H9 (cell line): ENCODE measurements around the gene NKX1-2. TPM values are rescaled to one million over a fixed set of nuclear protein-coding genes. Genes with fewer than 3 reads are reported as not detected.
A peak's percentile ranks its signal among the peaks of the same experiment; 100 is the strongest.

Source experiments
- DNase-seq: peaks from one replicate; pipeline ENCODE4 v3.0.0-alpha.2; 2017
- H2AFZ ChIP-seq: one replicate; pipeline ENCODE4 v1.6.1; 2013; ENCODE audit warnings: mild to moderate bottlenecking, low read length, control low read depth, moderate library complexity
- H2AK5ac ChIP-seq: 2 replicates; pipeline ENCODE4 v1.6.1; 2013; ENCODE audit warnings: low read length, control low read depth, mixed read lengths; ENCODE audit not compliant: insufficient read length
- H2BK120ac ChIP-seq: one replicate; pipeline ENCODE4 v1.6.1; 2013; ENCODE audit warnings: low read depth, mild to moderate bottlenecking, low read length, control low read depth, inconsistent platforms; ENCODE audit not compliant: poor library complexity, severe bottlenecking
- H2BK12ac ChIP-seq: 2 replicates; pipeline ENCODE4 v1.6.1; 2013; ENCODE audit warnings: low read length, control low read depth, mixed read lengths, low read depth; ENCODE audit not compliant: insufficient read length
- H2BK15ac ChIP-seq: 2 replicates; pipeline ENCODE4 v1.6.1; 2013; ENCODE audit warnings: low read depth, low read length, control low read depth
- H2BK20ac ChIP-seq: one replicate; pipeline ENCODE4 v1.6.1; 2013; ENCODE audit warnings: low read depth, mild to moderate bottlenecking, low read length, control low read depth, inconsistent platforms; ENCODE audit not compliant: poor library complexity, severe bottlenecking
- H2BK5ac ChIP-seq: 2 replicates; pipeline ENCODE4 v1.6.1; 2013; ENCODE audit warnings: low read length, control low read depth, mixed read lengths; ENCODE audit not compliant: insufficient read length
- H3K14ac ChIP-seq: 2 replicates; pipeline ENCODE4 v1.6.1; 2013; ENCODE audit warnings: low read length, control low read depth; ENCODE audit not compliant: insufficient read depth
- H3K18ac ChIP-seq: 2 replicates; pipeline ENCODE4 v1.6.1; 2013; ENCODE audit warnings: low read depth, mild to moderate bottlenecking, mixed read lengths, low read length, control low read depth; ENCODE audit not compliant: insufficient read length
- H3K23ac ChIP-seq: 2 replicates; pipeline ENCODE4 v1.6.1; 2013; ENCODE audit warnings: low read length, control low read depth, mixed read lengths, low read depth; ENCODE audit not compliant: insufficient read length
- H3K23me2 ChIP-seq: 2 replicates; pipeline ENCODE4 v1.6.1; 2013; ENCODE audit warnings: low read depth, mild to moderate bottlenecking, mixed read lengths, low read length, control low read depth; ENCODE audit not compliant: insufficient read length, poor library complexity, severe bottlenecking
- H3K27ac ChIP-seq: 2 replicates; pipeline ENCODE4 v1.5.1; 2013; ENCODE audit warnings: low read length, control low read depth, mixed read lengths, low read depth; ENCODE audit not compliant: insufficient read length
- H3K27me3 ChIP-seq: 2 replicates; pipeline ENCODE4 v1.6.1; 2013; ENCODE audit warnings: low read length, control low read depth, inconsistent platforms; ENCODE audit not compliant: insufficient read depth
- H3K4ac ChIP-seq: 2 replicates; pipeline ENCODE4 v1.6.1; 2013; ENCODE audit warnings: low read depth, mild to moderate bottlenecking, control low read depth, inconsistent platforms, low read length, moderate library complexity
- H3K4me1 ChIP-seq: 2 replicates; pipeline ENCODE4 v1.6.1; 2013; ENCODE audit warnings: low read length, control low read depth, inconsistent platforms; ENCODE audit not compliant: insufficient read depth
- H3K4me2 ChIP-seq: 2 replicates; pipeline ENCODE4 v1.6.1; 2013; ENCODE audit warnings: low read length, control low read depth, mixed read lengths; ENCODE audit not compliant: insufficient read length, insufficient read depth
- H3K56ac ChIP-seq: 2 replicates; pipeline ENCODE4 v1.6.1; 2013; ENCODE audit warnings: low read depth, mild to moderate bottlenecking, mixed read lengths, low read length, control low read depth; ENCODE audit not compliant: insufficient read length
- H3K79me1 ChIP-seq: 2 replicates; pipeline ENCODE4 v1.6.1; 2013; ENCODE audit warnings: low read depth, mild to moderate bottlenecking, moderate library complexity, low read length, control low read depth, inconsistent platforms; ENCODE audit not compliant: insufficient read depth, poor library complexity, severe bottlenecking
- H3K79me2 ChIP-seq: 2 replicates; pipeline ENCODE4 v1.6.1; 2013; ENCODE audit warnings: low read length, control low read depth, inconsistent platforms; ENCODE audit not compliant: insufficient read depth
- H3K9ac ChIP-seq: 2 replicates; pipeline ENCODE4 v1.6.1; 2013; ENCODE audit warnings: low read length, control low read depth, mixed read lengths; ENCODE audit not compliant: insufficient read length; ENCODE audit errors: extremely low read depth
- H3K9me3 ChIP-seq: one replicate; pipeline ENCODE4 v1.6.1; 2013; ENCODE audit warnings: low read depth, low read length, inconsistent platforms; ENCODE audit not compliant: control insufficient read depth
- H3T11ph ChIP-seq: one replicate; pipeline ENCODE4 v1.6.1; 2013; ENCODE audit warnings: mild to moderate bottlenecking, low read length, control low read depth, inconsistent platforms
- H4K20me1 ChIP-seq: one replicate; pipeline ENCODE4 v1.6.1; 2013; ENCODE audit not compliant: control insufficient read depth, insufficient read length, insufficient read depth
- H4K5ac ChIP-seq: 2 replicates; pipeline ENCODE4 v1.6.1; 2013; ENCODE audit warnings: low read depth, mild to moderate bottlenecking, mixed read lengths, low read length, control low read depth; ENCODE audit not compliant: insufficient read length
- H4K8ac ChIP-seq: replicated peaks from 2 replicates; pipeline ENCODE4 v1.6.1; 2013; ENCODE audit warnings: low read length, control low read depth, mixed read lengths, low read depth; ENCODE audit not compliant: insufficient read length
- H4K91ac ChIP-seq: 2 replicates; pipeline ENCODE4 v1.6.1; 2013; ENCODE audit warnings: low read depth, mild to moderate bottlenecking, moderate library complexity, mixed read lengths, low read length, control low read depth; ENCODE audit not compliant: insufficient read length
- H3K27ac Mint-ChIP-seq, 3 experiments: 2 replicates in 2 of 3; 3 replicates in 1 of 3; pipeline ENCODE4 v1.8.0; 2020 to 2021; ENCODE audit warnings: mixed read lengths in 3 of 3, mild to moderate bottlenecking in 1 of 3, moderate library complexity in 1 of 3
- H3K27me3 Mint-ChIP-seq: 2 replicates; pipeline ENCODE4 v1.8.0; 2021; ENCODE audit warnings: low read depth, mild to moderate bottlenecking, moderate library complexity, mixed read lengths
- H3K36me3 Mint-ChIP-seq, 3 experiments: 2 replicates in 2 of 3; 3 replicates in 1 of 3; pipeline ENCODE4 v1.8.0; 2020 to 2021; ENCODE audit warnings: low read depth in 3 of 3, mixed read lengths in 3 of 3; ENCODE audit not compliant: insufficient read depth in 1 of 3
- H3K4me1 Mint-ChIP-seq, 2 experiments: 2 replicates each; pipeline ENCODE4 v1.8.0; 2020; ENCODE audit warnings: mixed read lengths in 2 of 2
- H3K4me3 Mint-ChIP-seq, 2 experiments: 2 replicates in 1 of 2; 3 replicates in 1 of 2; pipeline ENCODE4 v1.8.0; 2020 to 2021; ENCODE audit warnings: mild to moderate bottlenecking in 2 of 2, mixed read lengths in 2 of 2, moderate library complexity in 1 of 2
- H3K9me3 Mint-ChIP-seq, 2 experiments: 2 replicates in 1 of 2; 3 replicates in 1 of 2; pipeline ENCODE4 v1.8.0; 2020; ENCODE audit warnings: mild to moderate bottlenecking in 2 of 2, mixed read lengths in 2 of 2, moderate library complexity in 1 of 2
- WGBS: extraction: QIAGEN DNeasy Blood & Tissue Kit; methylation state at CpG from one replicate; pipeline ENCODE4 v1.1.7; 2013; ENCODE audit warnings: missing lambda C conversion rate, low lambda C conversion rate, mixed read lengths; ENCODE audit not compliant: insufficient read length; ENCODE audit errors: extremely low coverage; 5-methylcytosine and 5-hydroxymethylcytosine counted together
- total RNA-seq: library from RNA; stranded (reverse); gene quantifications from 2 replicates; pipeline ENCODE4 v1.2.1, GENCODE V29; 2021
- TF ChIP-seq, protein P1 (sequence below): fragments of 200-600 bp; sonication (generic); conservative IDR thresholded peaks from 3 replicates; pipeline ENCODE4 v1.8.0; 2021; ENCODE audit warnings: antibody characterized with exemption, mild to moderate bottlenecking

NKX1-2 gene
- total RNA-seq, 1 experiment from 2014 or later: 15.3 TPM

DNA sequence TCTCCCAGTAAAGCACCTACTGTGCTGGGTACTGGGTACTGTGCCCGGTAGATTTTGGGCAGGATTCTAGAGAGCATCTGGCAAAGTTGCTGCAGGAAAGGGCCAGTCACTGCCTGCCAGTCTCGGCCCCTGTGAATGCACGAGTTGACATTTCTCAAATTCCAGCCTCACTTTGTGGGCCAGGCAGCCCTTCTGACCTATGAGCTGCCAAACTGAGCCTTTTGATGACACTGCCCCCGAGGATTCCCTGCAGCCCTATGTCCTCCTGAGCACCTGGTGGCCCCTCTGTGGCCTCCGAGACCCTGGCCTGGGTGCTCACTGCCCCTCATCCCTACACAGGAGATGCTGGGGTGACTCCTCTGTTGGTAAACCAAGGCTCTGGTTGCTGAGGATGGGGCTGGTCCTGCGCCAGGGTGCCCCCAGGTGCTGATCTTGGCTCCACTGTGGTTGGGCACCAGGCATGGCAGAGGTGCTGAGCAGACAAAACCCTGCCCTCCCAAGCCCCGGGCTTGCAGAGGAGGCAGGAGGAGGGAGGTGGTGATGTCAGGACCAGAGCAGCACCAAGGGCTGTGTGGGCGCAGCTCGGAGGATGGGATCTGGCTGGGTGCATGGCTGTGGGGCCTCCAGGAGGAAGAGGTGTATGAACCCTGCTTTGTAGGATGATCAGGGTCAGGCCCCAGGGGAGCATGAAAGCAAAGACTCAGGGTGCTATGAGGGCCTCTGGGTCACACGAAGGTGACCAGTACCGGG is 28.0 kb upstream of the NKX1-2 start:
- Histone ChIP-seq H3K79me2 (no peaks in the 10 kb centered on the region), H3K4me2 (no peak overlapping the region), H3K27me3 (no peaks in the 10 kb centered on the region), H3K14ac (no peak overlapping the region), H3T11ph (no peak overlapping the region), H2BK15ac (no peak overlapping the region), H2BK20ac (no peak overlapping the region), H3K9ac (no peak overlapping the region), H4K8ac (no peak overlapping the region), H3K27ac (no peak overlapping the region), H2BK12ac (no peak overlapping the region), H2AFZ (no peak overlapping the region), H3K4ac (no peak overlapping the region), H3K18ac (no peak overlapping the region), H4K5ac (no peak overlapping the region), H3K9me3 (no peaks in the 10 kb centered on the region), H3K23me2 (no peaks in the 10 kb centered on the region), H4K91ac (no peak overlapping the region), H3K23ac (no peak overlapping the region), H2BK5ac (no peak overlapping the region), H2BK120ac (no peak overlapping the region), H2AK5ac (no peak overlapping the region), H4K20me1 (peaks cover 4% of the 10 kb centered on the region), H3K56ac (no peak overlapping the region), H3K79me1 (no peaks in the 10 kb centered on the region), H3K4me1 (peaks cover 8% of the 10 kb centered on the region; the same call in 1 of the 2 replicates)
- WGBS: no CpG with 5 or more reads among the region's 11 CpGs
- H3K4me3 Mint-ChIP-seq: no peak overlapping the region
- H3K9me3 Mint-ChIP-seq: no peaks in the 10 kb centered on the region
- TF ChIP-seq, protein P1, sequence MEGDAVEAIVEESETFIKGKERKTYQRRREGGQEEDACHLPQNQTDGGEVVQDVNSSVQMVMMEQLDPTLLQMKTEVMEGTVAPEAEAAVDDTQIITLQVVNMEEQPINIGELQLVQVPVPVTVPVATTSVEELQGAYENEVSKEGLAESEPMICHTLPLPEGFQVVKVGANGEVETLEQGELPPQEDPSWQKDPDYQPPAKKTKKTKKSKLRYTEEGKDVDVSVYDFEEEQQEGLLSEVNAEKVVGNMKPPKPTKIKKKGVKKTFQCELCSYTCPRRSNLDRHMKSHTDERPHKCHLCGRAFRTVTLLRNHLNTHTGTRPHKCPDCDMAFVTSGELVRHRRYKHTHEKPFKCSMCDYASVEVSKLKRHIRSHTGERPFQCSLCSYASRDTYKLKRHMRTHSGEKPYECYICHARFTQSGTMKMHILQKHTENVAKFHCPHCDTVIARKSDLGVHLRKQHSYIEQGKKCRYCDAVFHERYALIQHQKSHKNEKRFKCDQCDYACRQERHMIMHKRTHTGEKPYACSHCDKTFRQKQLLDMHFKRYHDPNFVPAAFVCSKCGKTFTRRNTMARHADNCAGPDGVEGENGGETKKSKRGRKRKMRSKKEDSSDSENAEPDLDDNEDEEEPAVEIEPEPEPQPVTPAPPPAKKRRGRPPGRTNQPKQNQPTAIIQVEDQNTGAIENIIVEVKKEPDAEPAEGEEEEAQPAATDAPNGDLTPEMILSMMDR: no peak
- peak; percentile 65 for DNase-seq
- peak overlapping the region in 1 of 3 experiments; percentile 86; a peak in 1 of 7 replicates for H3K27ac Mint-ChIP-seq
- H3K4me1 Mint-ChIP-seq: peaks cover 42 to 49% of the 10 kb centered on the region in 2 experiments
- no peaks in the 10 kb centered on the region for H3K27me3 Mint-ChIP-seq
- H3K36me3 Mint-ChIP-seq: no peaks in the 10 kb centered on the region; a peak in 1 of 7 replicates
